ENCODE data around the gene IQCE. TPM values are rescaled to one million over a fixed set of nuclear protein-coding genes. Genes with fewer than 3 reads are reported as not detected.

IQCE gene
- total RNA-seq, 4 donors from 2014 or later, result 27.2 to 187 (median 55.5) TPM

- no peaks in the 10 kb centered on the region for H3K9me3 ChIP-seq
- no peaks in the 10 kb centered on the region for H3K27me3 ChIP-seq
- no peak for DNase-seq
- TF ChIP-seq, protein P1, sequence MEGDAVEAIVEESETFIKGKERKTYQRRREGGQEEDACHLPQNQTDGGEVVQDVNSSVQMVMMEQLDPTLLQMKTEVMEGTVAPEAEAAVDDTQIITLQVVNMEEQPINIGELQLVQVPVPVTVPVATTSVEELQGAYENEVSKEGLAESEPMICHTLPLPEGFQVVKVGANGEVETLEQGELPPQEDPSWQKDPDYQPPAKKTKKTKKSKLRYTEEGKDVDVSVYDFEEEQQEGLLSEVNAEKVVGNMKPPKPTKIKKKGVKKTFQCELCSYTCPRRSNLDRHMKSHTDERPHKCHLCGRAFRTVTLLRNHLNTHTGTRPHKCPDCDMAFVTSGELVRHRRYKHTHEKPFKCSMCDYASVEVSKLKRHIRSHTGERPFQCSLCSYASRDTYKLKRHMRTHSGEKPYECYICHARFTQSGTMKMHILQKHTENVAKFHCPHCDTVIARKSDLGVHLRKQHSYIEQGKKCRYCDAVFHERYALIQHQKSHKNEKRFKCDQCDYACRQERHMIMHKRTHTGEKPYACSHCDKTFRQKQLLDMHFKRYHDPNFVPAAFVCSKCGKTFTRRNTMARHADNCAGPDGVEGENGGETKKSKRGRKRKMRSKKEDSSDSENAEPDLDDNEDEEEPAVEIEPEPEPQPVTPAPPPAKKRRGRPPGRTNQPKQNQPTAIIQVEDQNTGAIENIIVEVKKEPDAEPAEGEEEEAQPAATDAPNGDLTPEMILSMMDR (IDR thresholded peaks at IDR 0.05), result no peak
- no peak for TF ChIP-seq POLR2AphosphoS5 (IDR thresholded peaks at IDR 0.05)
- TF ChIP-seq POLR2A (IDR thresholded peaks at IDR 0.05), result no peak
- TF ChIP-seq EP300 (IDR thresholded peaks at IDR 0.05; ENCODE audit: low read depth), result no peak
- no peak overlapping the region for H3K27ac ChIP-seq
- intact Hi-C loops (cut with DNase I; ENCODE audit: low total_unique reads), result no loop called here
- in situ Hi-C loops (cut with MboI; ENCODE audit: low pct_ligation_motif_present in 1 of 4, low pct_unique_long_range_greater_than_20kb in 1 of 4, low sequenced_read_pairs in 3 of 4), result no loop called here
- H3K4me3 ChIP-seq, result no peak overlapping the region
- no peaks in the 10 kb centered on the region for H3K36me3 ChIP-seq
- H3K4me1 ChIP-seq, result peaks cover 16 to 28% (median 22%) of the 10 kb centered on the region in 4 donors
- 66% methylated on average over 14 of the region's 14 CpGs; no CpG with 5 or more reads in 1 of the 2 donors for WGBS, 2 donors (ENCODE audit: low coverage in 1 of 2)
Measured at GRCh38 chr7:2645274-2645868, 86.6 kb downstream of the IQCE start.

DNA sequence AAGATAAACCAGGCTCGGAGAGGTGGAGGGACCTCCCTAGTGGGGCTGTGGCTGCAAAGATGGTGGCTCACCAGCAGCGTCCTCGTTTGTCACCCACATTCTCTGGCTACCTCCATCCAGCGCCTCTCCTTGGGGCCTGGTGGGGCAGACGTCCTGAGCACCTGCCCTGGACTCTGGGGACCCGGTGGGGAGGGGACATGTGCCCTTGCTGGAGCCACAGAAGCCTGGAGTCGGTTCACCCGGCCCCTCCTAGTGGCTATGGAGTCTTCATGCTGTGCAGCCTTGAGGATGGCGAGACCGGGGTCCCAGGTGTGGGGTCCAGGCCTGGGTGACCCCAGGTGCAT is 87.5 kb downstream of the IQCE start:
- TF ChIP-seq POLR2A (IDR thresholded peaks at IDR 0.05) (no peak), EP300 (IDR thresholded peaks at IDR 0.05; ENCODE audit: low read depth) (no peak), POLR2AphosphoS5 (IDR thresholded peaks at IDR 0.05) (no peak)
- TF ChIP-seq, protein P1 (IDR thresholded peaks at IDR 0.05), result no peak
- H3K9me3 ChIP-seq, result no peaks in the 10 kb centered on the region
- intact Hi-C loops (cut with DNase I; ENCODE audit: low total_unique reads), result no loop called here
- H3K27me3 ChIP-seq, result no peaks in the 10 kb centered on the region
- H3K4me3 ChIP-seq, result no peak overlapping the region
- no peaks in the 10 kb centered on the region for H3K36me3 ChIP-seq
- 83% methylated on average over 8 of the region's 10 CpGs; no CpG with 5 or more reads in 1 of the 2 donors for WGBS, 2 donors (ENCODE audit: low coverage in 1 of 2)
- in situ Hi-C loops (cut with MboI; ENCODE audit: low pct_ligation_motif_present in 1 of 4, low pct_unique_long_range_greater_than_20kb in 1 of 4, low sequenced_read_pairs in 3 of 4), result no loop called here
- peaks cover 7 to 18% (median 12%) of the 10 kb centered on the region in 4 donors for H3K4me1 ChIP-seq
- H3K27ac ChIP-seq, result no peak overlapping the region
- DNase-seq, result no peak

GRCh38 chr7:2646680-2647571 is 88.1 kb downstream of the IQCE start:
- no peak for DNase-seq
- Histone ChIP-seq H3K4me3 (no peak overlapping the region), H3K9me3 (no peaks in the 10 kb centered on the region), H3K36me3 (no peaks in the 10 kb centered on the region), H3K4me1 (peaks cover 3 to 13% (median 8%) of the 10 kb centered on the region in 4 donors), H3K27me3 (no peaks in the 10 kb centered on the region), H3K27ac (no peak overlapping the region)
- TF ChIP-seq, protein P1 (IDR thresholded peaks at IDR 0.05), result no peak
- TF ChIP-seq EP300 (IDR thresholded peaks at IDR 0.05; ENCODE audit: low read depth), result no peak
- TF ChIP-seq POLR2AphosphoS5 (IDR thresholded peaks at IDR 0.05), result no peak
- no peak for TF ChIP-seq POLR2A (IDR thresholded peaks at IDR 0.05)
- intact Hi-C loops (cut with DNase I; ENCODE audit: low total_unique reads), result no loop called here
- 91% methylated on average over 62 of the region's 73 CpGs; no CpG with 5 or more reads in 1 of the 2 donors for WGBS, 2 donors (ENCODE audit: low coverage in 1 of 2)
- in situ Hi-C loops (cut with MboI; ENCODE audit: low pct_ligation_motif_present in 1 of 4, low pct_unique_long_range_greater_than_20kb in 1 of 4, low sequenced_read_pairs in 3 of 4), result no loop called here

DNA sequence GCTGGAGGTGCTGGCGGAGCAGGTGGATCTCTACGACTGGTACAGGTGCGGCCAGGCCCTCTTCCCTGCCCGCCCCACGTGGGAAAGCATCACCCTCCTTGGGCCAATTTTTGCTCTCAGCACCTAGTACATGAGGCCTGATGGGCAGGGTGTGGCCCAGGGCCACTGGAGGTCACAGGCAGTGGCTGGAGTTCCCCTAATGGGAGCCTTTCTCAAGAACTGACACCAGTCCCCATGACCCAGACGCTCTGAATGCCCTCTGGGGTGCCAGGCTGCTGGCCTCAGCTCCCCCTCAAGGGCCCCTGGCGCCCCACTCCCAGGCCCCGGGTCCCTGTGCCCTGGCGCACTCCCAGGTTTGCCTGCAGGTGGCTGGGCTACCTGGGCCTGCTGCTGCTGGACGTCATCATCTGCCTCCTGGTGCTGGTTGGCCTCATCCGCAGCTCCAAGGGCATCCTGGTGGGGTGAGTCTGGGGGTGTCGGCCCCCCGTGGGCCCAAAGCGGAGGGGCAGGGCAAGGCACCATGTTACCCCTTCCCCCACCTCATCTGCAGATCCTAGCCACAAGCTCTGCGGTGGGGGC is 88.9 kb downstream of the IQCE start:
- no peak overlapping the region for H3K27ac ChIP-seq
- in situ Hi-C loops (cut with MboI; ENCODE audit: low pct_ligation_motif_present in 1 of 4, low pct_unique_long_range_greater_than_20kb in 1 of 4, low sequenced_read_pairs in 3 of 4) (no loop called here), intact Hi-C loops (cut with DNase I; ENCODE audit: low total_unique reads) (no loop called here)
- H3K4me3 ChIP-seq, result no peak overlapping the region
- H3K4me1 ChIP-seq, result peaks cover 0 to 10% (median 5%) of the 10 kb centered on the region in 4 donors
- no peak for TF ChIP-seq EP300 (IDR thresholded peaks at IDR 0.05; ENCODE audit: low read depth)
- TF ChIP-seq, protein P1 (IDR thresholded peaks at IDR 0.05), result no peak
- no peak for TF ChIP-seq POLR2A (IDR thresholded peaks at IDR 0.05)
- TF ChIP-seq POLR2AphosphoS5 (IDR thresholded peaks at IDR 0.05), result no peak
- no peaks in the 10 kb centered on the region for H3K9me3 ChIP-seq
- no peaks in the 10 kb centered on the region for H3K36me3 ChIP-seq
- 90% methylated on average over 9 of the region's 15 CpGs; no CpG with 5 or more reads in 1 of the 2 donors for WGBS, 2 donors (ENCODE audit: low coverage in 1 of 2)
- no peak for DNase-seq
- H3K27me3 ChIP-seq, result no peaks in the 10 kb centered on the region
